HG03066 (cell line): ENCODE measurements around the gene RPL27A.

Experiments used
- ATAC-seq: cut with Tn5 transposase; IDR thresholded peaks from one replicate; pipeline ENCODE4 v1.9.1; 2021; ENCODE audit warnings: low read depth; ENCODE audit not compliant: unreplicated experiment

The RPL27A gene

GRCh38 chr11:8719721-8720120, 37.1 kb downstream of the RPL27A start:
- ATAC-seq: no peak

DNA sequence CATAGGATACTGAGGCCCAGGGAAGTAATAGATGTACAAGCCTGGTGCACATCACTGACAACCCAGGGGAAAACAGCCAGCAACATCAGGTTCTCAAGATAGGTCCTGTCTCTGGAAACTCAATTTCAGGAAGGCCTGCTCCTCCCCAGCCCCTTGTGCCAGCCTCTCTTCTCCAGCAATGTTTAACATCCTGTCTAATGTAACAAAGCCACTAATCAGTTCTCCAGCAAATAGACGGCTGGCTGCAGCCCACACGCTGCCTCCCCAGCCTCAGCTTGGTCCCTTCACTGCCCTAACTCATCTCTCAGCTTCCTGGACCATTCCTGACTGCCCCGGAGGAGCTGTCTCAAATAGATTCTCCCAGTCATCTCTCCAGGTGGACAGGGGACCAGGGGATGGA, 37.8 kb downstream of the RPL27A start:
- ATAC-seq: no peak

DNA sequence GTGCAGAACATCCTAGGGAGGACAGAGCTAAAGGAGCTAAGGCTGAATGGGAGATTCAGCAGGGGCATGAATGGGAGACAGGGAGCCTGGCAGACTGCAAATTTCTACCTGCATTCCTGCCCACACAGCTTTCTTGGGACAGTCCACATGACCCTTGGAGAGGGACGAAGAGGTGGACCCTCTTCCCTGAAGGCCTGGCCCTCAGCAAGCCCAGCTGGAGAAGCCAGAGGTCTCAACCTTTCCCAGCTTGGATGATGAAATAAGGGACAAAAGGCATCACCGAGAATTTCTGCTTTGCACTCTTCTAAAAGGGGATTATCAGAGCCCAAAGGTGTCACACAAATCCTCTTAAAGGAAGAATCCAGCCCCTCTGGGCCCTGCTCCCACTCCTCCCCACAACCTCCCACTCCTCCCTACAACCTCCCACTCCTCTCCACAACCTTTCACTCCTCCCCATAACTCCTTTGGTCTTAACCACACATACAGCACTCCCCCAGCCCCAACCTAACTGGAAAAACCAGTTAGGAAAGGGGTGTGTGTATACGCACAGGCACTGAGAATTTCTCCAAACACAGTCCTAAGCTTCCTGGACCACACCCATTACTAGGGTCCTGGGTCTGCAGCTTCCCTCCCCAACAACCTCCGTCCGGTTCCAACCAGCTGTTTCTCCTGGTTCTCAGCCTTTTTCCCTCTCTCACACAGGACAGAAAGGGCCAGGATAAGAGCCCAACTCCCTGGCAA, 38.4 kb downstream of the RPL27A start:
- no peak for ATAC-seq

- ATAC-seq: no peak
These were observed 39.3 kb downstream of the RPL27A start for GRCh38 chr11:8721609-8722500.

GRCh38 chr11:8722809-8723208, 40.2 kb downstream of the RPL27A start:
- no peak for ATAC-seq

DNA sequence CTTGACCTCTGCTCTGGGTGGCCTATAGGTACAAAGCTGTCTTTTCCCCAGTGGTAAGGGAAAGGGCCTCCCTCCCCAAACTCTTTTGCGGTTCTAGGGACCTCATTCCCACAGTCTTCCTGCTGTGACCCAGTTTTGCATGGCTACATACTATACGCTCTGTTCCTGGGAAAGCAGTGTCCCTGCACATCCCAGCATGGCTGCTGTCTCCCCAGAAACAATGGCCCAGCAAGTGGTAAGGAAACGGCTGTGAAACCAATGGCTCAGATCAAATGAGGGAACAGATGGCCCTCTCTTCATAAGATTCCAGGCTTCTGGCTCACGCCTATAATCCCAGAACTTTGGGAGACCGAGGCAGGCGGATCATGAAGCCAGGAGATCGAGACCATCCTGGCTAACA, 41.1 kb downstream of the RPL27A start:
- ATAC-seq: no peak

DNA sequence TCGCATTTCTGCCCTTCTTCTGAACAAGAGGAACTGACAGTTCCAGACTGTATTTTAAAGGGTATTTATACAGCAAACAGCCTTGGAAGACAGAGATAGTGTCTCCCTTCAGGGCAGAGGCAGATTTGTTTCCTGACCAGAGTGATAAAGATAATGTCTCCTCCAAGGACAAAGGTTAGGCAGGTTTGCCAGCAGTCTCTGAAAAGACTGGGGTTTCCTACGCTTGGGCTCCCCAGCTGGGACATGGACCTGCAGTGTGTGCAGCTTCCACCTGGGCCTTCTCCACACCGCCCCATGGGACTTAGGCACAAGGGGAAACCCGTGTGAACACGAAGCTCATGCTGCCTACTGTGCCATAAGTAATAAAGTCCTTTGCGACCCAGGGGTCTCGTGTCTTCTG, 42.1 kb downstream of the RPL27A start:
- no peak for ATAC-seq

DNA sequence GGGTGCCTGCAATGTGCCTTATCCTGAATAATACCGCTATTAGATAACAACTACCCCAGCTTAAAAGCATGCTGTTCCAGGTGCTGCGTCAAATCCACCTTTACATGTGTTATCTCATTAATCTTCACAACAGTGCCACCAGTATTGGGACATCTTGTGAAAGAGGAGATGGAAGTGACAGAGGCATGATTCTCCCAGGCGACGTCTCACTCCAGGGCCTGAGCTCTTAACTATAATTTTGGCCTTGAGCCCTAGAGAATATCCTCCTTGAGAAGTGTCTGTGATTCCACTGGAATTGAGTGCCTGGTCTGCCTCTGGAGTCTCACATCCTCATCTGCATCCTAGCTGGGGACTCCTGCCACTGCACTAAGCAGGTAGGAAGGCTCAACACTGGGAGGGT, 43.8 kb downstream of the RPL27A start:
- no peak for ATAC-seq

- no peak for ATAC-seq
These were observed 46.0 kb downstream of the RPL27A start for GRCh38 chr11:8728563-8728962.

DNA sequence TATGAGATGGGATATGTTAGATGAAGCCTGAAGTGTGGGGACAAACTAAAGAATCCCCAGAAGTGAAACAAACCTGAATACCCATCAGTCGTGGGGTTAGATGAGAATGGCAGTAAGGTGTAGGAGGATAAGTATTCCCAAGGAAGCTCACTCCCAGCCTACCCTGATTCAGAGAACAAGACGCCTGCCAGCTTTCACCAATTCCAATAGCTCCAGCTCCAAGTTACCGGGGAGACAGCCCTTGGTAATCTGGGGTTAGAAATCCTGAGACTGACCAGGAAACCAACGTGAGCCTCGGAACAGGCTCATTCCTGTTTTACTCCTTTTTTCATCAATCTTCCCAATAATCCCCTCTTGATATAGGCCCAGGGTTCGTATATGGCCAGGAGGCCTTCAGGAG, 46.5 kb downstream of the RPL27A start:
- no peak for ATAC-seq

DNA sequence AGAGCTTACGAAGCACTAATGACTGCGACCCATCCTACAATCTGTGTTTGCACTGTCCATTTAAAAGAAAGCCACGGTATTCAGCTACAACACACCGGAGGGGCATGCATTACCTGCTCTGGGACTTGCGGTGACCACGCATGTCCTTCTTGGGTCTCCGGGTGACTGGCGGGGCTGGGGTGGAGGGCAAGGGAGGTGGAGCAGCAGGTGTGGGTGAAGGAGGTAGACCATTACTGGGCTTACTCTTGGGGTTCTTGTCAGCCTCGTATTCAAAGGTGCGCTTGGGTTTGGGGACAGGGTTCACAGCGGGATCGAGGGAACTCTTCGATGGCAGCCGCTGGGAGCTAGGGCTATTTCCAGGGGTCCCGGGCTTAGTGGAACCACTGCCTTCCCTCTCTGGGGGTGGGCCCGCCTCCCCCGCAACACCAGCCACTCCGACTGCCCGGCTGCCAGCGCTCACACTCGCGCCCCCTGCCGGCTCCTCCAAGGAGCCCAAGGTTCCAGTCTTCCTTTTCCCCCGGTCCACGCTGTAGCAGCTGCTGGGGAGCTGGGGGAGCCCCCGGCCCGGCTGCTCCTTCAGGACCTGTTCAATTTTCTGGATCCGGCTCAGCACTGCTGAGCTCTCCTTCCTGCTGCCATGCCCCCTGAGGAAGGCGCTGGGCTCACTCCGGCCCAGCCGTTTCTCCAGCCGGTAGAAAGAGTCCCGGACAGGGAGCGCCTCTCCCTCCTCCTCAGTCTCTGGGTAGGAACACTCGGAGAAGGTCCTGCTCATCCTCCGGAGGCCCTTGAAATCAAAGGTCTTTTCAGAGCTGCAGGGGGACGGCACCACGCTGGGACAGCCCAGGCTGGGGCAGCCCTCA, 47.5 kb downstream of the RPL27A start:
- ATAC-seq: no peak

DNA sequence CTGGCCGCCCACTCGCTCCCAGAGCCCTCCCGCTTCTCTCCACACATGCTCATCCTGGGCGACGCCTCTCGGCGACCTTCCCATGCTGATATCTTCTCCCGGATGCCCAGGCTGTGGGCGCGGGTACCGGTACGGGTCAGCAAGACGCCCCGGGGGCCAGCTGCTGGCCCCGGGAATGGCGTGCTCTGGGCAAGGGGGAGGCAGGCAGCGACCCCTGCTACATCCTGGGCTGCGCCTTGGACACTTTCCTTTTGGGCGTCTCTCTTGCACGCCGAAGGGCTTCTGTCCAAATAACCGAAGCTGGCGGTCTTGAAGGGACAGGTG, 48.1 kb downstream of the RPL27A start:
- no peak for ATAC-seq

- ATAC-seq: no peak
These were observed 49.2 kb downstream of the RPL27A start for GRCh38 chr11:8731647-8732323.

GRCh38 chr11:8732324-8732670, 49.7 kb downstream of the RPL27A start:
- ATAC-seq: no peak

GRCh38 chr11:8732748-8733241, 50.2 kb downstream of the RPL27A start:
- no peak for ATAC-seq

GRCh38 chr11:8733852-8734251, 51.3 kb downstream of the RPL27A start:
- ATAC-seq: no peak

DNA sequence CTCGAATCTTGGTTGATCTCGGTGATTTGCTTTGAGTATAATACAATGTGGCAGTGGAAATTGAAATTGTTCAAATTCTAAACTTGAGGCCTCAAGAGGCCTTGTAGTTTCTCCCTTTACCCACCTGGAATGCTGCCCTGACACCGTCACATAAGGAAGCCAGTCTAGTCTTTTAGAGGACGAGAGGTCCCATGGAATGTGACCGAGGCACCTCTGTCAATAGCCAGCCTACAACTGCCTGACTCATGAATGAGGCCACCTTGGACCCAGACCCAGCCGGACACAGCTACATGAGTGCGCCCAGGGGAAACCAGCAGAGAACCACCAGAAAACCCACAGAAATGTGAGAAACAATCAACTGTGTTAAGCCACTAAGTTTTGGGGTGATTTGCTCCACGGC, 52.5 kb downstream of the RPL27A start:
- no peak for ATAC-seq

- no peak for ATAC-seq
These were observed 56.8 kb downstream of the RPL27A start for GRCh38 chr11:8739309-8739793.
